SK-N-SH treated with all-trans-retinoic acid at 6 μM for 48 hours (cell line): ENCODE results near the gene TEKT5.

Experiments used
- ATAC-seq: fragments of 200-7000 bp; cut with Tn5 transposase; 3 replicates; pipeline ENCODE4 v1.9.1; 2020; ENCODE audit warnings: mild to moderate bottlenecking, moderate library complexity
- ARNTL ChIP-seq: fragments of 450-650 bp; formaldehyde crosslinking; IDR thresholded peaks from 2 replicates; pipeline ENCODE4 v1.5.0; 2020; ENCODE audit warnings: low read depth, mild to moderate bottlenecking, moderate library complexity, borderline replicate concordance
- BACH2 ChIP-seq: fragments of 250-450 bp; sonication (Bioruptor Pico); IDR thresholded peaks from 2 replicates; pipeline ENCODE4 v1.9.0; 2021; ENCODE audit warnings: mild to moderate bottlenecking, borderline replicate concordance
- CREB5 ChIP-seq: fragments of 250-450 bp; sonication (Bioruptor Pico); IDR thresholded peaks from 2 replicates; pipeline ENCODE4 v1.5.1; 2020; ENCODE audit warnings: low read depth, mild to moderate bottlenecking, moderate library complexity
- CSDC2 ChIP-seq: fragments of 250-450 bp; sonication (Bioruptor Pico); IDR thresholded peaks from 2 replicates; pipeline ENCODE4 v1.5.0; 2020; ENCODE audit warnings: mild to moderate bottlenecking, moderate library complexity
- CSRNP3 ChIP-seq: fragments of 250-450 bp; sonication (Bioruptor Pico); IDR thresholded peaks from 2 replicates; pipeline ENCODE4 v1.5.1; 2021; ENCODE audit warnings: mild to moderate bottlenecking, moderate library complexity
- ESRRG ChIP-seq: fragments of 250-450 bp; sonication (Bioruptor Pico); IDR thresholded peaks from 2 replicates; pipeline ENCODE4 v1.6.1; 2021; ENCODE audit warnings: mild to moderate bottlenecking
- GLIS3 ChIP-seq: fragments of 250-450 bp; sonication (Bioruptor Pico); IDR thresholded peaks from 2 replicates; pipeline ENCODE4 v1.5.0; 2020; ENCODE audit warnings: mild to moderate bottlenecking, moderate library complexity
- OSR1 ChIP-seq: fragments of 250-450 bp; sonication (Bioruptor Pico); IDR thresholded peaks from 2 replicates; pipeline ENCODE4 v1.8.0; 2022; ENCODE audit warnings: moderate library complexity, mild to moderate bottlenecking, inconsistent platforms
- PATZ1 ChIP-seq: fragments of 250-450 bp; sonication (Bioruptor Pico); IDR thresholded peaks from 2 replicates; pipeline ENCODE4 v1.8.0; 2020; ENCODE audit warnings: mild to moderate bottlenecking, moderate library complexity, borderline replicate concordance
- POU6F1 ChIP-seq: fragments of 250-450 bp; sonication (Bioruptor Pico); IDR thresholded peaks from 2 replicates; pipeline ENCODE4 v1.8.0; 2021; ENCODE audit warnings: low read depth, mild to moderate bottlenecking, moderate library complexity, borderline replicate concordance
- PPARA ChIP-seq: fragments of 250-450 bp; sonication (Bioruptor Pico); IDR thresholded peaks from 2 replicates; pipeline ENCODE4 v1.5.0; 2020; ENCODE audit warnings: mild to moderate bottlenecking, borderline replicate concordance
- RARB ChIP-seq: fragments of 250-450 bp; sonication (Bioruptor Pico); IDR thresholded peaks from 2 replicates; pipeline ENCODE4 v1.8.0; 2021; ENCODE audit warnings: mild to moderate bottlenecking, moderate library complexity
- SNAI2 ChIP-seq: fragments of 250-450 bp; sonication (Bioruptor Pico); IDR thresholded peaks from 2 replicates; pipeline ENCODE4 v1.5.0; 2020; ENCODE audit warnings: mild to moderate bottlenecking, moderate library complexity
- TOX ChIP-seq: fragments of 250-450 bp; sonication (Bioruptor Pico); IDR thresholded peaks from 2 replicates; pipeline ENCODE4 v1.8.0; 2021; ENCODE audit warnings: mild to moderate bottlenecking, moderate library complexity, borderline replicate concordance
- TSHZ2 ChIP-seq: fragments of 250-450 bp; sonication (Bioruptor Pico); IDR thresholded peaks from 2 replicates; pipeline ENCODE4 v1.5.0; 2020; ENCODE audit warnings: mild to moderate bottlenecking, moderate library complexity
- ZC3H10 ChIP-seq: fragments of 250-450 bp; sonication (Bioruptor Pico); IDR thresholded peaks from 2 replicates; pipeline ENCODE4 v1.5.1; 2021; ENCODE audit warnings: mild to moderate bottlenecking, moderate library complexity
- ZFP30 ChIP-seq: fragments of 450-650 bp; formaldehyde crosslinking; IDR thresholded peaks from 2 replicates; pipeline ENCODE4 v1.5.0; 2022; ENCODE audit warnings: mild to moderate bottlenecking, moderate library complexity
- ZNF565 ChIP-seq: fragments of 450-650 bp; formaldehyde crosslinking; conservative IDR thresholded peaks from 2 replicates; pipeline ENCODE4 v1.5.0; 2020; ENCODE audit warnings: low read depth, mild to moderate bottlenecking, moderate library complexity
- ZNF70 ChIP-seq: fragments of 450-650 bp; formaldehyde crosslinking; IDR thresholded peaks from 2 replicates; pipeline ENCODE4 v1.5.0; 2020; ENCODE audit warnings: mild to moderate bottlenecking, moderate library complexity
- ZNF8 ChIP-seq: fragments of 450-650 bp; formaldehyde crosslinking; IDR thresholded peaks from 2 replicates; pipeline ENCODE4 v1.5.0; 2020; ENCODE audit warnings: mild to moderate bottlenecking, moderate library complexity

TEKT5 gene

GRCh38 chr16:10590342-10590741 lies 104.4 kb downstream of the TEKT5 start (continued):
- no peak for TF ChIP-seq PATZ1 (CRISPR knock-in tag)

GRCh38 chr16:10589109-10589508 lies 105.6 kb downstream of the TEKT5 start:
- TF ChIP-seq TSHZ2 (CRISPR knock-in tag) (no peak), ZFP30 (CRISPR knock-in tag) (no peak), ZNF8 (no peak), RARB (no peak), CREB5 (no peak), TOX (CRISPR knock-in tag) (no peak), ZNF70 (CRISPR knock-in tag) (no peak), SNAI2 (CRISPR knock-in tag) (no peak), PATZ1 (CRISPR knock-in tag) (no peak), ZC3H10 (CRISPR knock-in tag) (no peak), ARNTL (CRISPR knock-in tag) (no peak), POU6F1 (CRISPR knock-in tag) (no peak), OSR1 (CRISPR knock-in tag) (no peak), ESRRG (CRISPR knock-in tag) (no peak), GLIS3 (CRISPR knock-in tag) (no peak), CSDC2 (no peak), ZNF565 (CRISPR knock-in tag) (no peak), BACH2 (CRISPR knock-in tag) (no peak)
- no peak for ATAC-seq

- no peak for ATAC-seq
- TF ChIP-seq CSRNP3 (CRISPR knock-in tag) (no peak), RARB (no peak), PPARA (CRISPR knock-in tag) (no peak), ZC3H10 (CRISPR knock-in tag) (no peak), BACH2 (CRISPR knock-in tag) (no peak), ARNTL (CRISPR knock-in tag) (no peak), ZNF8 (no peak), ESRRG (CRISPR knock-in tag) (no peak), ZFP30 (CRISPR knock-in tag) (no peak), POU6F1 (CRISPR knock-in tag) (no peak), ZNF70 (CRISPR knock-in tag) (no peak), SNAI2 (CRISPR knock-in tag) (no peak), PATZ1 (CRISPR knock-in tag) (no peak), CSDC2 (no peak), TOX (CRISPR knock-in tag) (no peak)
Observed at GRCh38 chr16:10587622-10588021, 107.1 kb downstream of the TEKT5 start.
